HG03108 (cell line): Measurements from ENCODE around the gene JPH4.
"Not testable (repeated sequence)": the region's sequence is repeated elsewhere in the genome, so short reads cannot be mapped to it uniquely, and the experiment has no call there.

Source experiments
- ATAC-seq: cut with Tn5 transposase; IDR thresholded peaks from one replicate; pipeline ENCODE4 v1.9.1; 2021; ENCODE audit warnings: moderate library complexity; ENCODE audit not compliant: unreplicated experiment

Gene JPH4

GRCh38 chr14:23550131-23550811, 28.3 kb downstream of the JPH4 start:
- ATAC-seq, result no peak

GRCh38 chr14:23548351-23549318, 30.0 kb downstream of the JPH4 start:
- ATAC-seq, result no peak

- no peak for ATAC-seq
Measured at GRCh38 chr14:23547924-23548323, 30.7 kb downstream of the JPH4 start.

GRCh38 chr14:23546450-23547035, 32.0 kb downstream of the JPH4 start:
- ATAC-seq, result no peak

- no peak for ATAC-seq
Measured at GRCh38 chr14:23545740-23546365, 32.7 kb downstream of the JPH4 start.

GRCh38 chr14:23544511-23545447, 33.8 kb downstream of the JPH4 start:
- no peak for ATAC-seq

GRCh38 chr14:23543403-23543802, 35.2 kb downstream of the JPH4 start:
- no peak for ATAC-seq

- no peak for ATAC-seq
Measured at GRCh38 chr14:23542261-23542660, 36.3 kb downstream of the JPH4 start.

GRCh38 chr14:23540141-23540469, 38.5 kb downstream of the JPH4 start:
- no peak for ATAC-seq

GRCh38 chr14:23539248-23540140, 39.1 kb downstream of the JPH4 start:
- no peak for ATAC-seq

- ATAC-seq, result no peak
Measured at GRCh38 chr14:23538785-23539184, 39.8 kb downstream of the JPH4 start.

- no peak for ATAC-seq
Measured at GRCh38 chr14:23538050-23538718, 40.4 kb downstream of the JPH4 start.

GRCh38 chr14:23537351-23538049, 41.1 kb downstream of the JPH4 start:
- no peak for ATAC-seq

GRCh38 chr14:23536906-23537305, 41.7 kb downstream of the JPH4 start:
- not testable (repeated sequence) for ATAC-seq

- no peak for ATAC-seq
Measured at GRCh38 chr14:23536494-23536893, 42.1 kb downstream of the JPH4 start.

GRCh38 chr14:23535943-23536342, 42.6 kb downstream of the JPH4 start:
- no peak for ATAC-seq

GRCh38 chr14:23533652-23534435, 44.7 kb downstream of the JPH4 start:
- no peak for ATAC-seq
